ENCODE data around the gene HLA-E.

DNA sequence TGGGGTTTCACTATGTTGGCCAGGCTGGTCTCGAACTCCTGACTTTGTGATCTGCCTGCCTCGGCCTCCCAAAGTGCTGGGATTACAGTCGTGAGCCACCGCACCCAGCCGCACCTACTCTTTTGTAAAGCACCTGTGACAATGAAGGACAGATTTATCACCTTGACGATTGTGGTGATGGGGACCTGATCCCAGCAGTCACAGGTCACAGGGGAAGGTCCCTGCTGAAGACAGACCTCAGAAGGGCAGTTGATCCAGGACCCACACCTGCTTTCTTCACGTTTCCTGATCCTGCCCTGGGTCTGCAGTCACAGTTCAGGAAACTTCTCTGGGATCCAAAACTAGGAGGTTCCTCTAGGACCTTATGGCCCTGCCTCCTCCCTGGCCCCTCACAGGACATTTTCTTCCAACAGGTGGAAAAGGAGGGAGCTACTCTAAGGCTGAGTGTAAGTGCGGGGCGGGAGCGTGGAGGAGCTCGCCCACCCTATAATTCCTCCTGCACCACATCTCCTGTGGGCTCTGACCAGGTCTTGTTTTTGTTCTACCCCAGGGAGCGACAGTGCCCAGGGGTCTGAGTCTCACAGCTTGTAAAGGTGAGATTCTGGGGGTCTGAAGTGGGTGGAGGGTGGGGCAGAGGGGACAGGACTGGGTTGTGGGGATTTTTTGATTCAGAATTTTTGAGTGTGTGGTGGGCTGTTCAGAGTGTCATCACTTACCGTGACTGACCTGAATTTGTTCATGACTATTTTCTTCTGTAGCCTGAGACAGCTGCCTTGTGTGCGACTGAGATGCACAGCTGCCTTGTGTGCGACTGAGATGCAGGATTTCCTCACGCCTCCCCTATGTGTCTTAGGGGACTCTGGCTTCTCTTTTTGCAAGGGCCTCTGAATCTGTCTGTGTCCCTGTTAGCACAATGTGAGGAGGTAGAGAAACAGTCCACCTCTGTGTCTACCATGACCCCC is 3.0 kb downstream of the HLA-E start:
- no peak for TF ChIP-seq POLR2A (IDR thresholded peaks at IDR 0.05)
- TF ChIP-seq, protein P1, sequence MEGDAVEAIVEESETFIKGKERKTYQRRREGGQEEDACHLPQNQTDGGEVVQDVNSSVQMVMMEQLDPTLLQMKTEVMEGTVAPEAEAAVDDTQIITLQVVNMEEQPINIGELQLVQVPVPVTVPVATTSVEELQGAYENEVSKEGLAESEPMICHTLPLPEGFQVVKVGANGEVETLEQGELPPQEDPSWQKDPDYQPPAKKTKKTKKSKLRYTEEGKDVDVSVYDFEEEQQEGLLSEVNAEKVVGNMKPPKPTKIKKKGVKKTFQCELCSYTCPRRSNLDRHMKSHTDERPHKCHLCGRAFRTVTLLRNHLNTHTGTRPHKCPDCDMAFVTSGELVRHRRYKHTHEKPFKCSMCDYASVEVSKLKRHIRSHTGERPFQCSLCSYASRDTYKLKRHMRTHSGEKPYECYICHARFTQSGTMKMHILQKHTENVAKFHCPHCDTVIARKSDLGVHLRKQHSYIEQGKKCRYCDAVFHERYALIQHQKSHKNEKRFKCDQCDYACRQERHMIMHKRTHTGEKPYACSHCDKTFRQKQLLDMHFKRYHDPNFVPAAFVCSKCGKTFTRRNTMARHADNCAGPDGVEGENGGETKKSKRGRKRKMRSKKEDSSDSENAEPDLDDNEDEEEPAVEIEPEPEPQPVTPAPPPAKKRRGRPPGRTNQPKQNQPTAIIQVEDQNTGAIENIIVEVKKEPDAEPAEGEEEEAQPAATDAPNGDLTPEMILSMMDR (IDR thresholded peaks at IDR 0.05), result no peak
